DMS114 treated with DMSO at 0.1 percent for 48 hours (cell line): Measurements from ENCODE around the gene JAKMIP2.
"Not testable (repeated sequence)": the region's sequence is repeated elsewhere in the genome, so short reads cannot be mapped to it uniquely, and the experiment has no call there.

Experiments
- DNase-seq: peaks from one replicate; lab custom pipeline; 2025; ENCODE audit not compliant: unreplicated experiment; lab: John Stamatoyannopoulos, UW

Gene JAKMIP2

DNA sequence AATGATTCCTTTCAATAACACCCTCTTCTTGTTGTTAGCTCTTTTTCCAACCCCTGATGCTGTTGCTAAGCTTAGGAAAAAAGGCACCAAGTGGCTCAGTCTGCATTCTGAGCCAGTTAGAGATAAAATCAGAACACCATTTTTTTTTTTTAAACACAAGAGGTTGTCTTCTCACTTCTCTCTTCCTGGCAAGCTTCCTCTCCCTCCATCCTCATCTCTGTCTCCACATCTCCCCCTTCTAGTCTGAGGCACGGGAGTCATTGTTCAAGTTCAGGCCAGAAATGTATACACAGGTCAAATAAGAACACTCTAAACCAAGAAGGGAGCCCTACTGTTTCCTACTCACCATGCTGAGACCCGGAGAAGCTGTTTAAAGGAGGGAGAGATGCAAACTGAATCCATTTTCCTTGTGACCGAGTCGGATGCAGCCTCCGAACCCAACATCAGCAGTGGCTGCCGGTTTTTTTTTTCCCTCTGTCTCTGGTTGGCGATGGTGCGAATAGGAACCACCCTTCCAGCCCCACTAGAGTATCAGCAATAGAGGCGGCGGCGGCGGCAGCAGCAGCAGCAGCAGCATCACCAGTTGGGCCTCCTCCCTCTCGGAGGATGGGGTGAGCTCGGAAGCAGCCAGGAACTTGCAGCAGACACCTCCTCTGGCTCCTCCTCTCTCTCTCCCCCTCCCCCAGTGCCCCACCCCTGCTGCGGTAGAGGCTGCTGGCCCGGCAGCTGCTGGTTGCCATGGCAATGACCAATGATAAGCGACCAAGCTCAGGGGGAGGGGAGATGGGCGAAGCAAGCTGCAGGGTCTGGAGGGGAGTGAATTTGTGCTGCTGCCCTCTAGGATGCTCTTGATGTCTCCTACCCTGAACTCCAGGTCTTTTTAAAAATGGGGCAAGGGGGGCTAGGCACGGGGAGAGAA is at the start of gene JAKMIP2:
JAKMIP2 (minus strand) TSS at position 619 of the 919 bp plus-strand sequence. CDS start 110,922 bp downstream, outside the sequence.
- DNase-seq: no peak

DNA sequence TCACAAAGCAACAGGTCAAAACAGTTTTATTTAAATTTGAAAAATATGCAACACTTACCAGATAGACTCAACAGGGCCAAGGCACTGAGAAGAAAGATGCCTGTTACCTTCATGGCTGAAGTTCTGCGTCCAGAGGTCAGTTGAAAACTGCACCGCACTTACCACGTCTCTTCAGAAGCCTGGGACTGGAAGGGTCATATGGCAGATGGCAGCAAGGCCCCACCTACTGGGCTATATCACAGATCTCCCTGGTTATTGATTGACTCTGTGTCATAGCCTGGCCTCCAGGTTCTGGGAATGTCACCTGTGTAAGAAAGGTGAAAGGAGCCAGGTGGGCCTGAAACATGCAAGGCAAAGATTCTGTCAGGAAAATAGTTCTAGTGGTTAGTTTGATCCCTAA is 48.9 kb upstream of the JAKMIP2 start, which contains the start of gene SPINK1:
SPINK1 (minus strand) TSS at position 207 of the 400 bp plus-strand sequence; CDS start at position 113, 94 bp downstream.
- no peak for DNase-seq

DNA sequence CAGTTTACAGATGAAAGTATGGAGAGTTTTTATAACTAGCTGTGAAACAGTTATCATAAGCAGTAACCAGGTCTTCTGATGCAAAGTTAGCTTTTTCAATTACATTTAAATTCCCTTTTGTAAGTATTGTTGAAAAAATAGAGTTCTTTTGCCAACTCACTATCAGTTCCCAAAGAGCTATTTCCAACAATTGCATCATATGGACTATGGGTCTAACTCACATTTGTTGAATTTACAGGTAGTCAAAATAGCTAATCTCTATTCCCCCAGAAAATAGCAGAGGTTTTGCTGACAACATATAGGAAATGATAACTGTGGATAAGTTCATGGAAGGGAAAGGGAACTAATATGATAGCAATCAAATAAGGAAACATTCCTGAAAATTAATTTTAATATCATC is 47.5 kb upstream of the JAKMIP2 start:
- no peak for DNase-seq

DNA sequence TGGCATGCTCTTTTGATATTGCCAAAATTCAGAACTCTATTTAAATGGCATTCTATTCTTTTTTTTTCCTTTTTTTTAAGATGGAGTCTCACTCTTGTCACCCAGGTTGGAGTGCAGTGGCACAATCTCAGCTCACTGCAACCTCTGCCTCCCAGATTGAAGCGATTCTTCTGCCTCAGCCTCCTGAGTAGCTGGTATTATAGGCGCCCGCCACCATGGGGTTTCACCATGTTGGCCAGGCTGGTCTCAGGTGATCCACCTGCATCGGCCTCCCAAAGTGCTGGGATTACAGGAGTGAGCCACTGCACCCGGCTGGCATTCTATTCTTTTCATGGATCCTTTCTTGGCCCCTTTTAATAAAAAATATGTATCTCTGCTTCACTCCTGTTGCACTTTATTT is 44.5 kb upstream of the JAKMIP2 start:
- not testable (repeated sequence) for DNase-seq

DNA sequence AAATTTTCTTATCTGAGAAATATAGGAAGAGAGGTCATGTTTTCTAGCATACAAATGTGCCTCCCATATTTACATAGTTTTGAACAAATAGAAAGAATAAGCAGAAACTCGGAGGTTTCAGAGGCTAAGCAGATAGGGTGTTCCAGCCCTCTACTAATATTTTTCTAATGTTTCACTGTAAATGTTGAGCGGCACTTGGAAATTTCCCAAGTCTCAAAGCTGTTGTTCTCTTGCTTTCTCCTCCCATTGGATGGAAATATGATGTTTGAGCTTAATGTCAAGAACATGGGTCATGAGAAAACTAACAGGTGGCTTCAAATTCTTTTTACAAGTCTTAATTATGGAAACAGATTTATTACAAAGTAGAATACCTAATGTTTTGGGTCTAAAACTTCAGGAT is 43.8 kb upstream of the JAKMIP2 start:
- DNase-seq: no peak

DNA sequence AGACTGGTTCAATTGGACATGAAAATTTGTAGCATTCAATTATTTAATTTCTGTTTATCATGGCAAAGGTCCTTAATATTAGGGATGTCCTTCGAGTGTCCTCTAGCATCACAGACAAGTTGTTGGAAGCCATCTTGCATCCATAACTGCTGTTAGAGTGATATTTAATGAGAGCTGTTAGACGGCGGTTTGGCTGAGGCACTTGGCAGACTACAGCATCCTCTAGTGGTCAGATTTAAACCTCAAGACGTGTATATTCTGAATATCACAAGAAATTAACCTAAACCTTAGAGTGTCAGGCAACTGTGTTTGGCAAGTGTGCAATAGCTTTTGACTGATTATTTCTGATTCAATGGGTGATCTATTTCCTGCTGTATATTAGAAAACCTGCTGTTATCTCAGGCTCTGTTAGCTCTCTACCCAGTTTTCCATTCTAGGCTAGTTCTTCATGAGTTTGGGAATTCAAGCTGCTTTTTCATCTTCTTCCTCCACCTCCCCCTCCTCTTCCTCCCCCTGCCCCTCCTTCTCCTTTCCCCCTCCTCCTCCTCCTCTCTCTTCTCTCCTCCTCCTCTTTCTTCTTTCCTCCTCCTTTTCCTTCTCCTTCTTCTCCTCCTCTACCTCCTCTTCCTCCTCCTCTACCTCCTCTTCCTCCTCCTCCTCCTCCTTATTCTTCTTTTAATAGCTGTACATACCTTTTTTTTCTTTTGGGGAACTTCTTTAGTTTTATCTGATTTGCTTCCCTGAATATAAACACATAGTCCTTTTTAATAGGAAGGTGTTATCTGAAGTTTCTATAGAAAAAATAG is 40.4 kb upstream of the JAKMIP2 start:
- peak; percentile 32 for DNase-seq

DNA sequence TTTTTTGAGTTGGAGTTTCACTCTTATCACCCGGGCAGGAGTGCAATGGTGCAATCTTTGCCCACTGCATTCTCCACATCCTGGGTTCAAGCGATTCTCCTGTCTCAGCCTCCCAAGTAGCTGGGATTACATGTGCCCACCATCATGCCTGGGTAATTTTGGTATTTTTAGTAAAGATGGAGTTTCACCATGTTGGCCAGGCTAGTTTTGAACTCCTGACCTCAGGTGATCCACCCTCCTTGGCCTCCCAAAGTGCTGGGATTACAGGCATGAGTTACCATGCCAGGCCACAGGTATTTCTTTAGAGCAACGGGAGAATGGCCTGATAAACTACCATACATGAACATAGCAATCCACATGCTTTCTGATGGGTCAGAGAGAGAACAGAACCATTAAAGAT is 39.7 kb upstream of the JAKMIP2 start:
- not testable (repeated sequence) for DNase-seq

DNA sequence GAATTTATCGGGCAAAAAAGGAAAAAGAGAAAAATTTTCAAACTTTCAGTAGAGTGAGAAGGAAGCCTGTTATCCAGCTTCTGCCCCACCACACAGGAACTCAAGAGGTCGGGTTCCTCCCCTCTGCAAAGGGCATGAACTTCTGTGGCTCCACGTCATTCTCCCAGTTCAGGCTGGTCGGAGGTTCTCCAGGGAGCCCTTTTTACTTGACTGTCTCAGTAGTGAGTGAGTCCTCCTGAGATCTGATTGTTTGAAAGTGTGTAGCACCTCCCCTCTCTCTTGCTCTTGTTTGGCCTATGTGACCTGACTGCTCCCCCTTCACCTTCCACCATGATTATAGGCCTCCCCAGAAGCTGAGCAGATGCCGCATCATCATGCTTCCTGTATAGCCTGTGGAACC is 39.2 kb upstream of the JAKMIP2 start:
- DNase-seq: no peak

DNA sequence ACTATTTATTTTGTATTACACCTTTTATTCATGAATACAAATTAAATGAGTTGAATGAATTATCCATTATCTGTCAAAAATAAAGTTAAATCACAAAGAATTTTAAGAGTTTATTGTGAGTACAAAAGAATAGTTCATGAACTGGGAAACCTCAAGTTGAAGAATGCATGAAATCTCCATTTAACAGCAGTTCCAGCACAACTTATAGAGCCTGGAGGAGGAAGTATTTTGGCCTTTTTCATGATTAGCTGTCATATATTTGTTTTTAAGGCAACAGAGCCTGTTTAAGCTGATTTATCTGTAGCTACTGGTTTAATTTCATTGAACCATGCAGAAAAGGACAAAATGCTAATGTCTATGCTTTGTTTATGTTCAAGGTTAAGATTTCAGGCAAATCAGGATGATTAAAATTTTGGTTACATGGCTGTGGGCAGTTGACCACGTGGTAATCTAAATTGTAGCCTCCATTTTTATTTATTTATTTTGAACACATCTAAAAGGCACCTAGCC is 36.8 kb upstream of the JAKMIP2 start:
- no peak for DNase-seq

DNA sequence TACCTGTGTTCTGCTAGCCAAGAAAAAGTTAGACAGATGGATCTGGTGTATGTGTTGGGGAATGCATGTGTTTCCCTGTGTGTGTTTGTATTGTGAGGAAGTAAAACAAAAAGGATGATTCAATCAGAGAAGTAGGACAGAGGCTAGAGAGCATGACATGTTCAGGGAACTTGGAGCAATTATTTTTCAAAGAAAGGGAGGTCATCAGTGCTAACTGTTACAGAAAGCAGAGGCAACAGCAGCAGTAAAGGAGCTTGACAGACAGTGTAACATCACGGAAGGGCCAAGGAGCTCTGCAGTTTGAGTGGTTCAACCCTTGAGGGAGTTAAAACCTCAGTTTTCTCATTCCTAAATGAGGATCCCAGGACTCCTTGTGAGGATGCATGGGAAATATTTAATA is 35.8 kb upstream of the JAKMIP2 start:
- no peak for DNase-seq

DNA sequence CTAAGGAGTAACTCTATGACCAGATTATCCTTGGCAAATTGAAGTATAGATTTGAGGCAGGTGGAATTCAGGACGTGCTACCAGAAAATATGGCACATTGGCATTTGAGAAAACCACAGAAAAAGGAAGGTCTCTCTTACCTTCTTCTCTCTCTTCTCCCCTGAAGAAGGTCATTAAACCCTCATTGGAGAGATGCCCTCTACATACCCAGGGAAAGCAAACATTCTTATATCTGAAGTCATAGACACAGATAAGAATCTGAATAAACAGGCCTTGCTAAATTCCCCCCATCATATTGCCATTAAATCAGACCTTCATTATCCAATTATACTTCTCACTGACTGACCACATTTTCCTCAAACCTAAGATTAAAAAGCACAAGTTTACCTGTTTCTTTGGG is 31.2 kb upstream of the JAKMIP2 start:
- no peak for DNase-seq

DNA sequence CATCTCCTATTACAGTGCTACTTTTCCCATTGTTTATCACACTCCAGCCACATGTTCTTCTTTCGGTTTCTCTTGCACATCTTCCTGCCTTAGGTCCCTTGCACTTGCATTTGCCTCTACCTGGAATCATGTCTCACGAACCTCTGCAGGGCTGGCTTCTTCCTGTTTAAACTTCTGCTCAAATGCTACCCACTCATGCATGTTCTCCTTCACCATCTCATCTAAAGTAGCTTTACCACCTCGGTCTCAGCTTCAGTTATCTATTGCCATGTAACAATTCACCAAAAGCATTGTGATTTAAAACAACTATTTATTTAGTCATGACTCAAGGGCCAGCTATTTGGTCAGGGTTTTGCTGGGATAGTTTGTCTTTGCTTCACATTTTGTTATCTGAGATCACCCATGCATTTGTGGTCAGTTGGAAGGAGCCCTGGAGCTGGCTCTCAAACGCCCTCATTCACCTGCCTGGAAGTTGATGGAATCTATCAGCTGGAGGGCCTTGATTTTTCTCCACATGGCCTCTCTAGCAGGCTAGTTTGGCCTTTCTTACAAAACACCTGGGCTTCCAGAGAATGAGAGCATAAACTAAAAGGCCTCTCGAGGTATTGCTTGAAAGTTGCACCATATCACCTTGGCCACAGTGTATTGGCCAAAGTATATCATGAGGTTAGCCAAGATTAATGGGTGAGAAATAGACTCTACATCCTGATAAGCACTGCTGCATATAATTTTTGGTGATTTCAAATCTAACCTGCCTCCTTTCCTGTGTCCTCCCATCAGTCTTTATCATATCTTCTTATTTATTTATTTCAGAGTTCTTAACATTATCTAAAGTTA is 27.5 kb upstream of the JAKMIP2 start:
- DNase-seq: no peak

DNA sequence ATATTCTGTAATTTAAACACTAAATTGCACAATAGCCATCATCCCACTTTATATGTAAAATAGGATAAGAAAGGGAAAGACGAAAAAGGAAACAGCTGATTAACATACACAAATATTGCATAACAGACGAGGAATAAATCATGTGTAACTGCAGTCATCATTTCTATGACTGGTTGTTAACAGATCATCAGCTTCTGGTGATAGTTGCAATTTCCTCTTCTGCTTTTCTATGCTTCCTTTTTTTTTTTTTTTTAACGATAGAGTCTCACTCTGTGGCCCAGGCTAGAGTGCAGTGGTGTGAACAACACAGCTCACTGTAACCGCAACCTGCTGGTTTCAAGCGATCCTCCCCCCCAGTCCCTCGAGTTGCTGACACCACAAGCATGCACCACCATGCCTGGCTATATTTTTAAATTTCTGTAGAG is 22.5 kb upstream of the JAKMIP2 start:
- no peak for DNase-seq

DNA sequence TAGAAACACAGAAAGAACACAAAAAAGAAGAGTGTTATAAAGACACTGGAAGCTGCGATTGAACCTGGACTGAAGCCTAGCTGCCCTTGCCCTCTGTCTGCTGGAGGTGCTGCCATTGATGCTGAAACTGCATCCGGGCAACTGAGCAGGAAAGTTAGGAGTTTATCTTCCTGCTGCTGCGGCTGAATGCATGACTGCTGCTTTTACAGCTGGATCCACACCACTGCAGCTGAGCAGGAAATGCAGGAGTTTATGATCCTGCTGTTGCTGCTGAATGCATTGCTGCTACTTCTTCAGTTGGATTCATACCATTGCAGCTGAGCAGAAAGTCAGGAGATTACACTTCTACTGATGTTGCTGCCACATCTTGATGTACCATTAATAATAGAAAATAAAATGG is 21.8 kb upstream of the JAKMIP2 start:
- DNase-seq: no peak

DNA sequence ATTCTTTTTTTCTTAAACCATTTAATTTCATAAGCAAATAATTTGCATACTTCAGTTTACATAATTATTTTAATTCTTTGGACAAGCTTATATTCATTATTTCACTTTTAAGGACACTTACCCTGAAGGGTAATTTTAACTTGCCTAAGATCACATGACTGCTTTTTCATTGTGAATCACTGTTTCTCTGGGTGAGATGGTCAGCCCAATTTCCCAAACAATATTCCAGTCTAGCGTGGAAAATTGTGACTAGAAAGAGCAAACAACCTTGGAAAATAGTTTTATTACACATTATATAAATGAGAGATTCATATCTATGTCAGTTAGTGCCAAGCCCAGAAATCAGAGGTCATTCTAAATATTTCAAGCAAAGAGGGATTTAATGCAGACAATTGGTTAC is 21.4 kb upstream of the JAKMIP2 start:
- DNase-seq: no peak

DNA sequence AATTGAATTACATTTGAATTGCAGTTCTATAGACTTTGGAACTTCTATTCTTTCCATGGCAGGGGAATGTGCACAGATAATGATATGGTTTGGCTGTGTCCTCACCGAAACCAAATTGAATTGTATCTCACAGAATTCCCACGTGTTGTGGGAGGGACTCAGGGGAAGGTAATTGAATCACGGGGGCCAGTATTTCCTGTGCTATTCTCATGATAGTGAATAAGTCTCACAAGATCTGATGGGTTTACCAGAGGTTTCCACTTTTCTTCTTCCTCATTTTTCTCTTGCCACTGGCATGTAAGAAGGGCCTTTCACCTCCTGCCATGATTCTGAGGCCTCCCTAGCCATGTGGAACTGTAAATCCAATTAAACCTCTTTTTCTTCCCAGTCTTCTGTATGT is 20.6 kb upstream of the JAKMIP2 start:
- not testable (repeated sequence) for DNase-seq

DNA sequence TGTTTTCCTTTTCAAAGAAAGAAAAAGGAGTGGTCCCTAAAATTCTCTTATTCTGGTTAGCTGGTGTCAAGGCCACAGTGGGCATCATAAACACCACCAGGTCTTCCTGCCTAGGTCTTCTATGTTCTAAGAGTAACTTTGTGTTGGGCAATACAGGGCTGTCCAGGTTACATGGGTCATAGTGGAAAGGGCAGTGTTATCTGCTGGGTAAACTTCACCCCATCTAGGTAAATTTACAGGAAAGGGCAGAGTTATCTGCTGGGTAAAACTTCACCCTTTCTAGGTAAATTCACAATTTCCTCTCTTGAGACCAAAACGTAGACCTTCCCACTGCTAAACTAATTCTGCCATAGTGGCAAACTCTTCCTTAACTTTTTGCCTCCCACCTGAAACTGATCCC is 18.9 kb upstream of the JAKMIP2 start:
- no peak for DNase-seq

DNA sequence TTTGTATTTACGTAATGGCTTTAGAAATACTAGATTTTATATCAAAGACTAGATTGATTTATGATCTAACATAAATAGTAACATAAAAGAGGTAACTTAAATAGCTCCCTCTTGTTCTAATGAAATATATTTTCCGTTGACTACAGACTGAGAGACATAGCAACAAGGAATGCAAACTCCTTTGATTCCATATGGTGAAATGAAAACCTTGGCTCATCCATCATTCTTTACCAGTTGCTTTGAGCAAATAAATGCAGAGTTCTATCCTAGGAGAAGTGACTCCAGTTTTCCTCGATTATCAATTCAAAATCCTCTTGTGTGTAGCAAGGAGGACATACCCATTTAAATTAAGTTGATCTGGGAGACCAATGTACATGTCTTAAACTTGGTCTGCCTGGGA is 18.0 kb upstream of the JAKMIP2 start:
- no peak for DNase-seq

DNA sequence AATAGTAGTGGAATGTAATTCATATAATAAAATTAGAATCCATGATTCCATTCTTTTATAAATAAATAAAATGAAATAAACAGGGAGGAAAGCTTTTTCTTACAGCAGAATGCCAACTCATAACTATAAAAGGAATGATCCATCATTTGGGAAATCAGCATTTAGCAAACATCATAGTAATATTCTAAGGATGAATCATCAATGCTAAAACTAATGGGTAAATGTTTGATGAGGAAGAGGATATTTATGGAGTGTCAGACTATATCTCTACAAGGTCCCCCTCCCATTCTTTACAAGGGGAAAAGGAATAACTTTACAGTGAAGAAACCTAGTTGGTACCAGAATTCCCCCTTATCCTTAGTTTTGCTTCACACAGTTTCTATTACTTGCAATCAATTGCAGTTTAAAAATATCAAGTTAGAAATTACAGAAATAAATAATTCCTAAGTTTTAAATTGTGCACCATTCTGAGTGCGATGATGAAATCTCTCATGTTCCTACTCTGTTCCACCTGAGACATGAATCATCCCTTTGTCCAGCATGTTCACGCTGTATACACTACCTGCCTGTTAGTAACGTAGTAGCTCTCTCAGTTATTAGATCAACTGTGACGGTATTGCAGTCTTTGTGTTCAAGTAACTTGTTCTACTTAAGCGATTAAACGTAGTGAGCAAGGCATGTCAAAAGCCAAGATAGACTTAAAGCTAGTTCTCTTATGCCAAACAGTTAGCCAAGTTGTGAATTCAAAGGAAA is 14.2 kb upstream of the JAKMIP2 start:
- no peak for DNase-seq

DNA sequence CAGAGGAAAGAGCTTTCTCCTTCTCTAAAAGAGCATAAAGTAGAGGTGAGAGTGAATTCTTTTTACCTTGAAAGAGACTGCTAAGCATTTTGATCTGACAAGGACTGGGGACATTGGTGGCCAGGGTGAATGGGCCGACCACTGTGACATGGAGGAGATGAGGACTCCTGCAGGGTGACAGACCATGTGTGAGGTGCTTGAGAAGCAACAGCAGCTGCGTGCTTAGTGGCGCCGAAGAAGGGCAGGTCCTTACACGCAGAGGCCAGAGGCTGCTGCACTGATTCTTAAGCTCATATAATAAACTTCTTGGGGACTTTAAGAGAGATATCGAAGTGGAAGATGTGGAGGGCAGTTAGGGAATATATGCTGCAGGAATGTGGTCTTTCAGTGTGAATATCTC is 8.7 kb upstream of the JAKMIP2 start:
- DNase-seq: no peak
